ENCODE data around the gene SH3BGRL3.
A peak's percentile ranks its signal among the peaks of the same experiment; 100 is the strongest.
"Not testable (repeated sequence)": the region's sequence is repeated elsewhere in the genome, so short reads cannot be mapped to it uniquely, and the experiment has no call there.

SH3BGRL3 gene

DNA sequence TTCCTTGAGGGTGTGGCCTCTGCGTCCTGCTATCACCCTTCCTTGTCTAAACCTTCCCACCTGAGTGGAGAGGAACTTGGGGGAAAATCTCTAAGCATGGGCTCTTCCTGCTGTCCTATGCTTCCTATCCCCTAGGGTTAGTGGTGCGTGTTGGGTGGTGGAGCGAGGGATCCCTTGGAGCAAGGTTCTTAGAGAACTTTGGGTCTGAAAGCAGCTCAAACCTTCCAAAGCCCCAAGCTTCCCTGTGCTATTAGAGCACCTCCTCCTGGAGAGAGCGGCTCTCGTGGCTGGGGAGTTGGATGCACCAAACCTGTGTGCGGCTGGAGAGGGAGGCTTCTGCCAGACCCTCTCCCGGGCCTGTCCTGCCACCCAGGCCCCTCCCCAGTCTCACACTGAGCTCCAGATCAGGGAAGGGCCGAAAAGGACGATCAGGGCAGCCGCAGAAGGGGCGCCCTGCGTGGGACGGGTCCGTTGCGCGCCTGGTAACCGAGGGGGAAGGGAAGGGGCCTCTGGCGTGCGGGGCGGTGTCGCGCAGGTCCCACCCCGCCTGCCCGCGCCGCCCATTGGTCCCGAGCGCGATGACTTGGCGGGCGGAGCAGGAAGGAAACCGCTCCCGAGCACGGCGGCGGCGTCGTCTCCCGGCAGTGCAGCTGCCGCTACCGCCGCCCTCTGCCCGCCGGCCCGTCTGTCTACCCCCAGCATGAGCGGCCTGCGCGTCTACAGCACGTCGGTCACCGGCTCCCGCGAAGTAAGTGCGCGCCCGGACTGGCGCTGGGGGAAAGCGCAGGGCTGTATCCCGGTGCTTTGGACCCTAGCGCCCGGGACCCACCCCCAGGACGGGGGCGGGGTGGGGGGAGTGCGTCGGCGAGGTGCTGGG lies at the start of gene SH3BGRL3:
TSS of gene SH3BGRL3 (plus strand) at position 631 of the 877 bp plus-strand sequence. CDS start at position 701, 70 bp downstream.
- DNase-seq (ENCODE audit: low spot score) (peak; percentile 93), FAIRE-seq (no peak)

DNA sequence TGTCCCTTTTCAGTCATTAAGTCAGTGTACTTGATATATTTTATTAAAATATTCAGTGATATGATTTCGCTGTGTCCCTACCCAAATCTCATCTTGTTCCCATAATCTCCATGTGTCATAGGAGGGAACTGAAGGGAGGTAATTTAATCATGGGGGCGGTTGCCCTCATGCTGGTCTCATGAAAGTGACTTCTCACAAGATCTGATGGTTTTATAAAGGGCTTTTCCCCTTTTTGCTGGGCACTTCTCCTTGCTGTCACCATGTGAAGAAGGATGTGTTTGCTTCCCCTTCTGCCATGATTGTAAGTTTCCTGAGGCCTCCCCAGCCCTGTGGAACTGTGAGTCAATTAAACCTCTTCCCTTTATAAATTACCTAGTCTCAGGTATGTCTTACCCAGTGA lies 49.2 kb upstream of the SH3BGRL3 start:
- not testable (repeated sequence) for DNase-seq (ENCODE audit: low spot score); FAIRE-seq

GRCh38 chr1:26233903-26234643 lies 45.8 kb upstream of the SH3BGRL3 start, which contains the start of gene CEP85:
TSS of gene CEP85 (plus strand) at chr1:26234200. CDS start at chr1:26239784, 5,584 bp downstream.
- peak; percentile 98 for FAIRE-seq
- DNase-seq (ENCODE audit: low spot score): peak; percentile 99

- DNase-seq (ENCODE audit: low spot score): peak; percentile 31
- no peak for FAIRE-seq
Measured at GRCh38 chr1:26234644-26235370, 45.1 kb upstream of the SH3BGRL3 start.

DNA sequence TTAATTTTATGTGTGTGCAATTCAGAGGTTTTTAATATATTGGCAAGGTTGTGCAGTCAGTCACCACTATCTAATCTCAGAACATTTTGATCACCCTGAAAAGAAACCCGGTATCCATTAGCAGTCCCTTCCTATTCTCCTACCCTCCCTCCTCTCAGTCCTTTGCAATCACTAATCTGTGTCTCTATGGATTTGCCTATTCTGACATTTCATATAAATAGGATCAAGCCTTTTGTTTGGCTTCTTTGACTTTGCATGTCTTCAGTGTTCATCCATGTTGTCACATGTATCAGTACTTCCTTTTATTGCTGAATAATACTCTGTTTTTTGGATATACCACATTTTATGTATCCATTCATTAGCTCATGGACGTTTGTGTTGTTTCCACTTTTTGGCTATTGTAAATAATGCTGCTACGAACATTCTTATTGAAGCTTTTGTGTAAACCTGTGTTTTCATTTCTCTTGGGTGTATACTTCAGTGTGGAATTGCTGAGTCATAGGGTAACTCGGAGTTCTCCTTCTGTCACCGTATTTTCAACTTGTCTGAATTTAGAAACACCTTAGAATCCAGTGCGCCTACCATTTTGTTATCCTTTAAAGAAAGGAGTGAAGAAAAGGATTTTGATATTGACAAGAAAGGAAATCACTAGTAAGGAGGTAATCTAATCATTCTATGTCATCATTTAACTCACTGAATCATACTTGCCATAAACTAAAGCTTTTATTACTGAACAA lies 42.5 kb upstream of the SH3BGRL3 start:
- DNase-seq (ENCODE audit: low spot score) (no peak), FAIRE-seq (no peak)

DNA sequence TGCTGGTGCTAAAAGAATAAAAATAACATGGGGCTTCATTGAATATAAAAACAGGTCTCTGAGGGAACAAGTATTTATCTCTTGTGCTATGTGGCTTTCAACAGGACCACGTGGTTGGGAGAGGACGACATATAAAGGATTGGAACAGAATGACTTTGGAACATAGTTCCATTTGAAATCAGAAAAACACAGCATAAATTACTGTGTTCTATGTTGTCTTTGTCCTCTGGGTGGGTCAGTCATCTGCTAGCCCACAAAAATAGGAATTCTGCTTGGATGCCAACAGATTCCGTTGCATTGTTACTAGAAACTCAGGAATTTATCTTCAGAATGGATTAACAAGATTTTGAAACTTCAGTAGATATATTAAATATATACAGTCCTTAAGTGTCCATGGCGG lies 40.0 kb upstream of the SH3BGRL3 start:
- no peak for FAIRE-seq
- no peak for DNase-seq (ENCODE audit: low spot score)

DNA sequence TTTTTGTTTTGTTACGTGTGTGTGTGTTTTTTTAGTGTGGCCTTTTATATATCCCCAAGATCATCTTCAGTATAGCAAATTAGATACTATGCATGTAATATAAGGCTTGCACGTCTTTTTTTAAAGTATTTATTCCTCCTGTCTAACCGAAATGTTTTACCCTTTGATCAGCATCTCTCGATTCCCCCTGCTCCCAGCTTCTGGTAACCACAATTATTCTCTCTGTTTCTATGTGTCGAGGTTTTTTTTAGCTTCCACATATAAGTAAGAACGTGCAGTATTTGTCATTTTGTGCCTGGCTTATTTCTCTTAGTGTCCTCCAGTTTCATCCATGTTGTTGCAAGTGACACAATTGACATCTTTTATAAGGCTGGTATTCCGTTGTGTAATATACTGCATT lies 27.2 kb upstream of the SH3BGRL3 start:
- DNase-seq (ENCODE audit: low spot score): no peak
- FAIRE-seq: no peak

DNA sequence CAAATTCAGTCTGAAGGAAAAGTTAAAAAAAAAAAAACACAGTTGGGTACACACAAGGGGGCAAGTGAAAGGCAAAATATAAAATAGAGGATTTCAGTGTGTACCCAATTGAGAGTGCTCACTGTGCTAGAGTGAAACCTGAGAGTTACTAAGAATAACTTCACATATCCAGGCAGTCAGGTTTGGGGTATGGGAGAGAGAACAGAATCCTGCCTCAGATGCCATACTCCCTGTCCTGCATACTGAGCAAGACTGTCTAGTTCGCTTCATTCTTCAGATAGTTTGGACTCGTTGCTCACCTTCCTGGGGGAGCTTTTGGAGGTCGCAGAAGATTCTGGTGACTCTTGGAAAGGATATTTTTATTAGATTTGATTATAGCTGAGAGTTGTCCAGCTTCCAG lies 25.5 kb upstream of the SH3BGRL3 start:
- no peak for FAIRE-seq
- DNase-seq (ENCODE audit: low spot score): no peak

DNA sequence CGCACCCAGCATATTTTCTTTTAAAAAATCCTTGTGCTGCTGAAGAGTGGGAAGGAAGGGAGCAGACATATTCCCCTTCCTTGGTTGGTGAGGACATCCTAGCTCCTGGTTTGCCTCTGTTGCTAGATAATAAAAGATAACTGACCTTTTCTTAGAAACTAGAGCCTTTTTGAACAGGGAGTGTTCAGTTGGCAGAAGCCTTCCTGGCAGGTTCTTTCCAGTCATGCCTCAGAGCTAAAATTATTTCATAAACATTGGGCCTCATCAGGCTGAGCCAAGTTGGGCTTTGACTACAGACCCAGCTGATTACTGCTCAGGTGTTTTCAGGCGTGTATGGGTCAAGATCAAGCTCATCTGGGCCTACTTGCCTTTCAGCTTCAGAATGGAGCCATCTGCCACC lies 22.7 kb upstream of the SH3BGRL3 start:
- DNase-seq (ENCODE audit: low spot score): no peak
- FAIRE-seq: no peak

DNA sequence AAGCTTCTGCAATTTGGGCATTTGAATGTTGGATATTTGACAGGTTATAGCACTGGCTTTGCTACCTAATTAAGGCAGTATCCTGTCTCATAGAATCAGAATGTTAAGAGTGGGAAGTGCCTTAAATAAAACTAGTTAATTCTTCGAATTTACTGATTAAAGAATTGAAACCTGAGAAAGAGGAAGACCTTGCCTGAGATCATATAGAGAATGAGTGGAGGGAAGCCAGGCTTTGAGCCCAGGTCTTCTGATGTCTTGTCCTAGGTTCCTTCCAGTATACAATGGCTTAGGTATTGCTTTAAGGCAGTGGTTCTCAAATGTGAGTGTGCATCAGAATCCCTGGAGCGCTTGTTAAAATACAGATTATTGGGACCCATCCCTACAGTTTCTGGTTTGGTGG lies 20.9 kb upstream of the SH3BGRL3 start:
- FAIRE-seq (no peak), DNase-seq (ENCODE audit: low spot score) (no peak)

GRCh38 chr1:26259578-26259977 lies 20.3 kb upstream of the SH3BGRL3 start:
- DNase-seq (ENCODE audit: low spot score) (no peak), FAIRE-seq (no peak)

DNA sequence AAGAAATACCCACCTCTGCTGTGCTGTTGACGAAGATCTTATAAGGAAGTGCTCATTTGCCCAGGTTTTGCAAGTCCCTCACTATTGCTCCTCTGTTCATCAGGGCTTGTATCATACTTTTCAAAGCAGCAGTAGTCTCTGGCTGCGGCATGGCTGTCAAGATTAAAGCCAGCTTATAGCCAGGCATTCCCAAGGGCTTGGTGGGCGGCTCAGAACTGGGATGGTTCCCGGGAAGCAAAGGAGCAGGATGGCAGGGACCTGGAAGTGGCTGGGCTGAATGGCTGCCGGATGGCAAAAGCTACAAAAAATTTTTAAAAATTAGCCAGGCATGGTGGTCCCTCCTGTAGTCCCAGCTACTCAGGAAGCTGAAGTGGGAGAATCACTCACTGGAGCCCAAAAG lies 16.7 kb upstream of the SH3BGRL3 start:
- no peak for FAIRE-seq
- DNase-seq (ENCODE audit: low spot score): no peak

DNA sequence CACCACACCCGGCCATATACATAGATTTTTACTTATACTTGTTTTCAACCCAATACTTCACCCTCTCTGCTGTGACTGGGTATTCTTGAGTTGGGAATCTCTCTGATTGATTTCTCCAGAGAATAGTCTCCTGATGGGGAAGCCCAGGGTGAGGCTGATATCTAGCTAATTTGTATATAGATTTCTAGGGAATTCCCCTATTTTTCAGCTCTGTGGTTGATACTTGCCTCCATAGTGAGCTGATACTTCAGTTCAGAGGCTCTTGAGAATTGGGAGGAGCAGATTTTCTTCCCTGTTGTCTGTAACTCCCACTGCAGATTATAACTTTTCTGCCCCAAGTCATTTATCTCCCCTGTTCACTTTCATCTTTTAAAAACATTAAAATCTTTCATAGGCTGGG lies 14.5 kb upstream of the SH3BGRL3 start:
- DNase-seq (ENCODE audit: low spot score) (no peak), FAIRE-seq (no peak)

- FAIRE-seq (peak; percentile 5), DNase-seq (ENCODE audit: low spot score) (no peak)
Measured at GRCh38 chr1:26268290-26269197, 11.3 kb upstream of the SH3BGRL3 start.

DNA sequence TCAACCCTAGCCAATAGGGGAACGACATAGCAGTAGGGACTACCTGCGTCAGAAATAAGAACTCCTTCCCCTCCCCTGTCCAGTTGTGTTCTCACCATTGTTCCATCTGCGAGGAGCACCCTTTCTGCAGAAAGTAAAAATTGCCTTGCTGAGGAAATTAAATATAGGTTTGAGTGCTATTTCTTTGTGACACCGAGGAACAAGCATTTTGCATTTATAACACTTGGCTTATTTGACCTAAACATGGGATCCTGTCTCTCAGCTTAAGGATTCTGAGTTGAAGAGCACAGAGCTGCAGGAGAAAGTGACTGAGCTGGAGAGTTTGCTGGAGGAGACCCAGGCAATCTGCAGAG lies 10.7 kb upstream of the SH3BGRL3 start:
- no peak for FAIRE-seq
- DNase-seq (ENCODE audit: low spot score): no peak

- DNase-seq (ENCODE audit: low spot score): no peak
- FAIRE-seq: no peak
Measured at GRCh38 chr1:26274801-26275425, 5.0 kb upstream of the SH3BGRL3 start.

DNA sequence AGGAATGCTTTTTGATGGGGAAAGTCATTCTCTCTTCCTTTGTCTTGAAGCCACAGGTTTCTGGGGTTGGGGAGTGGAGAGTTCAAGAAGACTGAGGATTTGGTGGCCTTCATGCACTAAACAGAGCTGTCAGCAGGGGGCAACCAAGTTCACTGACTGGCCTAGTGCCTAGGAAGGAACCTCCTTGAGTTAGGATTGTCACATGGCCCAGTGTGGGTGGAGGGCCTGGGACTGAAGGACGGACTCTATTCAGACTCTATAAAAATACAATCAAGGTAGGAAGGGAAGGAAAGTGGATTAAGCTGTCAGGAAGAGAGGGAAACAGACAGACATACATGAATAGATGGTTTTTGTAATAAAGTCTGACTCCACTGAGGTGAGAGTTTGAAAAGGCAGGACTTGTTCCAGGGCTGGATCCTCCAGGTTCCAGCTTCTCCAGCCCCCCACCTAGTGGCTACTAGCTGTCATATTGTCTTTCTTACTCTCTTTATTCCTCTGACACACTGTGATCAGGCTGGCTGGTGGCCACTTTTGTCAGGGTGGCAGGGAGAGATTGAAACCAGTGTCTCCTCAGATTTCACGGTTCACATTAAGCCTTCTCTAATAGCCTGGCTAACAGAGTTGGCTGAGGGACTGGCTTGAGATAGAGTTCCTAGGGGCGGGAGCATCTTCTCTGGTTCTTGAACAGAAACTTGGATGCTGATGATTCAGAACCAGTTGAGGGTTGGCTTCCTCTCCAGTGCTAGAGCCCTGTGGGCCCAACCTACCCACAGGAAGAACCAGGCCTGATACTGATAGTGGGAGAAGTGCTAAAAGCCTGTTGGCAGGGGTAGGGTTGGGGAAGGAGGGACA lies 4.1 kb upstream of the SH3BGRL3 start:
- FAIRE-seq (no peak), DNase-seq (ENCODE audit: low spot score) (peak; percentile 76)

GRCh38 chr1:26276432-26276838 lies 3.5 kb upstream of the SH3BGRL3 start:
- FAIRE-seq: no peak
- peak; percentile 75 for DNase-seq (ENCODE audit: low spot score)

DNA sequence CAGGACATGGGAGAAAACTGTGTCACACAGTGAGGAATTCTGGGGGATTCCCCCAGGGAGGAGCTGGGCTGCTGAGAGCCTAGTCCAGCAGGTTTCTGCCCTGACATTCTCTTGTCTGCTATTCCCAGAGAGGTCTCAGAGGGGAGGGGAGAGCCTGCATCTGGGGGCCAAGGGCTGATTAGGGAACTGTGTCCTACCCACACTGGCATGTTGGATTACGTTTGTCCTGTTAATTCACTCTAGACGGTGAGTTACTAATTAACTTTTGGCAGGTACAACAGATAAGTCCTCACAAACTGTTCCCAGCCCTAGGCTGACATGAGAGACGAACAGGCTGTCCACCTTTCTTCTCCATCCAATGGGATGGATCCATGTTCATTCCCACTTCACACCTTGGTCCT lies 2.6 kb upstream of the SH3BGRL3 start:
- FAIRE-seq: no peak

More for the DNA sequence above, 2.6 kb upstream of the SH3BGRL3 start:
- DNase-seq (ENCODE audit: low spot score): no peak
